A549 (cell line): ENCODE data around the gene EPB41L2.

ENCODE experiments used
- CBX8 ChIP-seq: fragments of 200-600 bp; sonication (generic); IDR thresholded peaks from 2 replicates; pipeline ENCODE4 v1.6.1; 2016
- CTCF ChIP-seq: fragments of >200 bp; sonication (Bioruptor Twin); formaldehyde crosslinking; IDR thresholded peaks from 3 replicates; pipeline ENCODE4 v1.5.1; 2016
- E2F6 ChIP-seq: IDR thresholded peaks from 2 replicates; pipeline ENCODE4 v1.6.1; 2012; ENCODE audit warnings: low read depth, borderline replicate concordance
- HDAC2 ChIP-seq: fragments of 200-600 bp; sonication (generic); IDR thresholded peaks from 2 replicates; pipeline ENCODE4 v1.6.1; 2016
- MAX ChIP-seq: IDR thresholded peaks from 2 replicates; pipeline ENCODE4 v1.6.1; 2012
- RNF2 ChIP-seq: fragments of 200-600 bp; sonication (generic); IDR thresholded peaks from 2 replicates; pipeline ENCODE4 v1.6.1; 2016; ENCODE audit warnings: low read depth, mild to moderate bottlenecking, antibody characterized with exemption, moderate library complexity, borderline replicate concordance
- SMC3 ChIP-seq: fragments of >200 bp; sonication (Bioruptor Twin); formaldehyde crosslinking; IDR thresholded peaks from 3 replicates; pipeline ENCODE4 v1.6.1; 2018; ENCODE audit warnings: inconsistent platforms

- TF ChIP-seq MAX (no peak), HDAC2 (no peak), CTCF (no peak), E2F6 (no peak), CBX8 (no peak), RNF2 (no peak), SMC3 (no peak)
Measured at GRCh38 chr6:131009790-131010189, 53.3 kb downstream of the EPB41L2 start.
